HepG2 (cell line): ENCODE data around the gene SLC43A1. TPM values are rescaled to one million over a fixed set of nuclear protein-coding genes. Genes with fewer than 3 reads are reported as not detected.

Source experiments
- GMEB2 ChIP-seq: IDR thresholded peaks from 2 replicates; pipeline ENCODE4 v1.6.1; 2016; ENCODE audit warnings: missing biosample characterization, missing genetic modification reagents, low read depth
- HES4 ChIP-seq: sonication (generic); formaldehyde crosslinking; IDR thresholded peaks from 2 replicates; pipeline ENCODE4 v1.9.0; 2021; ENCODE audit warnings: mild to moderate bottlenecking, missing genetic modification reagents, borderline replicate concordance
- IRF2 ChIP-seq: IDR thresholded peaks from 2 replicates; pipeline ENCODE4 v1.6.1; 2018; ENCODE audit warnings: missing genetic modification reagents, missing compliant biosample characterization
- MBD4 ChIP-seq: IDR thresholded peaks from 2 replicates; pipeline ENCODE4 v1.6.1; 2012; ENCODE audit warnings: low read length, inconsistent platforms, borderline replicate concordance
- PRPF4 ChIP-seq: fragments of 200-400 bp; formaldehyde crosslinking; IDR thresholded peaks from 2 replicates; pipeline ENCODE4 v1.6.1; 2016; ENCODE audit warnings: low read length, low read depth; ENCODE audit not compliant: poor library complexity, severe bottlenecking
- SAP130 ChIP-seq: IDR thresholded peaks from 2 replicates; pipeline ENCODE4 v1.6.1; 2016; ENCODE audit warnings: low read depth
- SCMH1 ChIP-seq: sonication (generic); formaldehyde crosslinking; IDR thresholded peaks from 2 replicates; pipeline ENCODE4 v1.9.0; 2021; ENCODE audit warnings: missing genetic modification reagents, mild to moderate bottlenecking, borderline replicate concordance
- SYNCRIP ChIP-seq: fragments of 200-400 bp; formaldehyde crosslinking; IDR thresholded peaks from 2 replicates; pipeline ENCODE4 v1.6.1; 2018; ENCODE audit warnings: mild to moderate bottlenecking, low read depth, low read length; ENCODE audit not compliant: insufficient read depth
- ZBTB39 ChIP-seq: sonication (generic); formaldehyde crosslinking; IDR thresholded peaks from 2 replicates; pipeline ENCODE4 v1.5.0; 2020; ENCODE audit warnings: missing genetic modification reagents
- ZFAT ChIP-seq: sonication (generic); formaldehyde crosslinking; conservative IDR thresholded peaks from 2 replicates; pipeline ENCODE4 v1.8.1; 2023; ENCODE audit warnings: missing genetic modification reagents, inconsistent platforms
- ZNF407 ChIP-seq: sonication (generic); formaldehyde crosslinking; IDR thresholded peaks from one replicate; pipeline ENCODE4 v1.5.1; 2020; ENCODE audit warnings: mild to moderate bottlenecking, missing genetic modification reagents; ENCODE audit errors: not compliant biosample characterization
- ZNF468 ChIP-seq: sonication (generic); formaldehyde crosslinking; IDR thresholded peaks from 2 replicates; pipeline ENCODE4 v1.8.0; 2022; ENCODE audit warnings: mild to moderate bottlenecking, moderate library complexity, missing genetic modification reagents
- ZNF484 ChIP-seq: sonication (generic); formaldehyde crosslinking; IDR thresholded peaks from 2 replicates; pipeline ENCODE4 v1.5.1; 2020; ENCODE audit warnings: mild to moderate bottlenecking, low read depth, missing genetic modification reagents, borderline replicate concordance
- ZNF784 ChIP-seq: sonication (generic); formaldehyde crosslinking; IDR thresholded peaks from 2 replicates; pipeline ENCODE4 v1.5.1; 2020; ENCODE audit warnings: missing genetic modification reagents, mild to moderate bottlenecking, borderline replicate concordance
- ZNF788 ChIP-seq: sonication (generic); formaldehyde crosslinking; IDR thresholded peaks from 2 replicates; pipeline ENCODE4 v1.5.0; 2020; ENCODE audit warnings: mild to moderate bottlenecking, missing genetic modification reagents, borderline replicate concordance
- polyA plus RNA-seq, 8 experiments: library from polyadenylated mRNA; depleted of rRNA in 3 of 8; stranded (reverse) in 7 of 8; unstranded in 1 of 8; fragments of >200 nt; fragmentation: Illumina TruSeq in 4 of 8; extraction: Trizol in 4 of 8; gene quantifications; 2 replicates each; pipeline versions ENCODE4 v1.2.1 to v1.2.3, GENCODE V29; 2011 to 2016; ENCODE audit warnings: low read depth in 4 of 8, missing spikeins in 1 of 8, mixed read lengths in 1 of 8; ENCODE audit not compliant: insufficient read depth in 1 of 8
- total RNA-seq, 5 experiments: library from RNA; depleted of rRNA; stranded (reverse); fragments of >200 nt; fragmentation: Illumina TruSeq; extraction: Trizol; gene quantifications; 2 replicates each; pipeline ENCODE4 v1.2.3, GENCODE V29; 2016; ENCODE audit warnings: low read depth in 1 of 5

The SLC43A1 gene
- total and polyA plus RNA-seq, 2 of the 13 experiments (the other 11 are each of a cell fraction or from before 2014, with no cell fraction given): 72.3 to 87.6 TPM

- TF ChIP-seq ZNF484 (CRISPR knock-in tag) (no peak), SCMH1 (CRISPR knock-in tag) (no peak), ZNF468 (CRISPR knock-in tag) (no peak), ZBTB39 (CRISPR knock-in tag) (no peak), SAP130 (CRISPR knock-in tag) (no peak), PRPF4 (no peak), ZFAT (CRISPR knock-in tag) (no peak), SYNCRIP (no peak), HES4 (CRISPR knock-in tag) (no peak), GMEB2 (CRISPR knock-in tag) (no peak), MBD4 (no peak), ZNF407 (CRISPR knock-in tag) (no peak), IRF2 (CRISPR knock-in tag) (no peak), ZNF788 (CRISPR knock-in tag) (no peak), ZNF784 (CRISPR knock-in tag) (no peak)
Observed at GRCh38 chr11:57460758-57461749, 54.4 kb downstream of the SLC43A1 start (continued).
